Cardiac fibroblast (primary cell): Measurements from ENCODE around the gene MOGAT3.
"Not testable (repeated sequence)": the region's sequence is repeated elsewhere in the genome, so short reads cannot be mapped to it uniquely, and the experiment has no call there.

ENCODE experiments used
- DNase-seq, 2 donors: peaks; one replicate each; pipeline versions ENCODE4 v3.0.0 to v3.0.0-alpha.2; 2010; ENCODE audit warnings: low read depth in 2 of 2
- H3K4me3 ChIP-seq, 2 donors: replicated peaks in 1 of 2; 1 replicate in 1 of 2; 2 replicates in 1 of 2; pipeline ENCODE4 v1.5.1; 2011; ENCODE audit warnings: low read depth in 2 of 2, low read length in 2 of 2, mild to moderate bottlenecking in 2 of 2, moderate library complexity in 1 of 2
- TF ChIP-seq, protein P1 (sequence below): IDR thresholded peaks from one replicate; pipeline ENCODE4 v1.5.1; 2011; ENCODE audit warnings: low read depth, mild to moderate bottlenecking, low read length, inconsistent platforms

Gene MOGAT3

DNA sequence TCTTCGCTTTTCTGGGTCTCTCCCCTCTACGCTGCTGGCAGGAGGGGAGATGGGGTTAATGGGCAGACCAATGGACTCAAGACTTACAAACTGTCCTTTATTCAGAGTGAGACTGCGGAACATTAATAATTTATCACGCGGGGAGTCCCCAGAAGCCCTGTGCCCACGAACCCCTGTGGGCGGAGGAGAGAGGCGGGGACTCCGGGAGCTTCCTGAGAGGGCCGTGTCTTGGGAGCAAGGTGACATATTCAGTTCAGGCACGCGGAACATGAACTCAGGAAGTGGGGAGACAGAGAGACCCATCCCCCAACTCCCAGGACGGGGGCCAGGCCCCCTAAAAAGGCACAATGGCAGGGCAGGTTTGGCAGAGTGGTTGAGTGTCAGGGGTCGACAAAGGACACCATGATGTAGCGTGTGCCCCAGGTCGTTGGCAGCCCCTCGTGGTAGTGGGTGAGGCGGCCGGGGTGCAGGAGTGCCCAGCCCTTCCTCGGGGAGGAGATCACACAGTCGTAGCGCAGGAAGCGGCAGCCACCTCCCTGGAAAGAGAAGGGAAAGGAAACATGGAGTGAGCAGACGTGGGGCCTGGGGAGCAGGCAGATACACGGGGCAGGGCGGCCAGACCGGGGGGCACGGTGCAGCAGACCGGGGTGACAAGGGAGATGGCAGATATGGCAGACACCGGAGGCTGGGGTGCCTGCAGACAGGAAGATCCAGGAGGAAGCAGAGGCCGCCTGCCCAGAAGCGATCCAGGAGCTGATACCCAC, 5.2 kb upstream of the MOGAT3 start:
- no peak overlapping the region for H3K4me3 ChIP-seq
- no peak for DNase-seq
- TF ChIP-seq, protein P1, sequence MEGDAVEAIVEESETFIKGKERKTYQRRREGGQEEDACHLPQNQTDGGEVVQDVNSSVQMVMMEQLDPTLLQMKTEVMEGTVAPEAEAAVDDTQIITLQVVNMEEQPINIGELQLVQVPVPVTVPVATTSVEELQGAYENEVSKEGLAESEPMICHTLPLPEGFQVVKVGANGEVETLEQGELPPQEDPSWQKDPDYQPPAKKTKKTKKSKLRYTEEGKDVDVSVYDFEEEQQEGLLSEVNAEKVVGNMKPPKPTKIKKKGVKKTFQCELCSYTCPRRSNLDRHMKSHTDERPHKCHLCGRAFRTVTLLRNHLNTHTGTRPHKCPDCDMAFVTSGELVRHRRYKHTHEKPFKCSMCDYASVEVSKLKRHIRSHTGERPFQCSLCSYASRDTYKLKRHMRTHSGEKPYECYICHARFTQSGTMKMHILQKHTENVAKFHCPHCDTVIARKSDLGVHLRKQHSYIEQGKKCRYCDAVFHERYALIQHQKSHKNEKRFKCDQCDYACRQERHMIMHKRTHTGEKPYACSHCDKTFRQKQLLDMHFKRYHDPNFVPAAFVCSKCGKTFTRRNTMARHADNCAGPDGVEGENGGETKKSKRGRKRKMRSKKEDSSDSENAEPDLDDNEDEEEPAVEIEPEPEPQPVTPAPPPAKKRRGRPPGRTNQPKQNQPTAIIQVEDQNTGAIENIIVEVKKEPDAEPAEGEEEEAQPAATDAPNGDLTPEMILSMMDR: no peak

DNA sequence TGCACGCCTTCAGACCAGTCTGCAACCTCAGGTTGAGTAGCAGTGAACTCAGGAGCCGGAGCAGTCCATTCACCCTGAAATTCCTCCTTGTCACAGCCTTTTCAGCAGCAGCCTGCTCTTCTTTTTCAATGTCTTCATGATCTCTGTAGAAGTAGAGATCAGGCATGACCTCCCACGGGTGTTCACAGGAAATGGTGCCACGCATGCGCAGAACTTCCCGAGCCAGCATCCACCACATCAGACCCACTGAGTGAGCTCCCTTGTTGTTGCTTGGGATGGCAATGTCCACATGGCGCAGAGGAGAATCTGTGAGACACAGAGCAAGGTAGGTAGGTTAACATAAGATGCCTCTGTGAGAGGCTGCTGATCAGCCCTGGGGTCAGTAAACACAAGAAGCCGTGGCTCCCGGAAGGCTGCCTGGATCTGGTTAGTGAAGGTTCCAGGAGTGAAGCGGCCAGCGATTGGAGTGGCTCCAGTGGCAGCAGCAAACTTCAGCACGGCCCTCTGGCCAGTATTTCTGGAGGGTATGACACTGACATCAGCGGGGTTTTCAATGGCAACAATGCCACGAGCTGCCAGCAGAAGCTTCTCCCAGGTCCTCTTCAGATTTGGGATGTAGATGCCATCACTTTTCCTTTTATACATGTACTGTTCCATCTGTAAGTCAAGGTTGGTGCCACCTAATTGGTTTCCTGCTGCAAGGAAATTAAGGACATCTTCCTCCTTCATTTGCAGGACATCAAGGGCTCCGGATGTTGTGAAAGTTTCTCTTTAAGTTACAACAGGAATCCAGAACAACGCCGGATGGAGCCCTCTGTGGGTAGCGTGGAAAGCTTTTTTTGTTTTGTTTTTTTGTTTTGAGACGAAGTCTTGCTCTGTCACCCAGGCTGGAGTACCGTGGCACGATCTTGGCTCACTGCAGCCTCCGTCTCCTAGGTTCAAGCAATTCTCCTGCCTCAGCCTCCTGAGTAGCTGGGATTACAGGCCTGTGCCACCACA, 3.2 kb upstream of the MOGAT3 start:
- DNase-seq: peak; percentile 26 to 48
- H3K4me3 ChIP-seq: not testable (repeated sequence)

DNA sequence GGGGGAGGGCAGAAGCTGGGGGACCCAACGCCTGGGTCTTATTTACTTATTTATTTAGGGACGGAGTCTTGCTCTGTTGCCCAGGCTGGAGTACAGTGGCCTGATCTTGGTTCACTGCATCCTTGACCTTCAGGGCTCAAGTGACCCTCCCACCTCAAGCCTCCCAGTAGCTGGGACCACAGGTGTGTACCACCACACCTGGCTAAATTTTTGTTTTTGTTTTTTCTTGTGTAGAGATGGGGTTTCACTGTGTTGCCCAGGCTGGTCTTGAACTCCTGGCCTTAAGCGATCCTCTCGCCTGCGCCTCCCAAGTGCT, 1.7 kb upstream of the MOGAT3 start:
- no peak for DNase-seq
- TF ChIP-seq, protein P1: no peak
- H3K4me3 ChIP-seq: no peak overlapping the region

DNA sequence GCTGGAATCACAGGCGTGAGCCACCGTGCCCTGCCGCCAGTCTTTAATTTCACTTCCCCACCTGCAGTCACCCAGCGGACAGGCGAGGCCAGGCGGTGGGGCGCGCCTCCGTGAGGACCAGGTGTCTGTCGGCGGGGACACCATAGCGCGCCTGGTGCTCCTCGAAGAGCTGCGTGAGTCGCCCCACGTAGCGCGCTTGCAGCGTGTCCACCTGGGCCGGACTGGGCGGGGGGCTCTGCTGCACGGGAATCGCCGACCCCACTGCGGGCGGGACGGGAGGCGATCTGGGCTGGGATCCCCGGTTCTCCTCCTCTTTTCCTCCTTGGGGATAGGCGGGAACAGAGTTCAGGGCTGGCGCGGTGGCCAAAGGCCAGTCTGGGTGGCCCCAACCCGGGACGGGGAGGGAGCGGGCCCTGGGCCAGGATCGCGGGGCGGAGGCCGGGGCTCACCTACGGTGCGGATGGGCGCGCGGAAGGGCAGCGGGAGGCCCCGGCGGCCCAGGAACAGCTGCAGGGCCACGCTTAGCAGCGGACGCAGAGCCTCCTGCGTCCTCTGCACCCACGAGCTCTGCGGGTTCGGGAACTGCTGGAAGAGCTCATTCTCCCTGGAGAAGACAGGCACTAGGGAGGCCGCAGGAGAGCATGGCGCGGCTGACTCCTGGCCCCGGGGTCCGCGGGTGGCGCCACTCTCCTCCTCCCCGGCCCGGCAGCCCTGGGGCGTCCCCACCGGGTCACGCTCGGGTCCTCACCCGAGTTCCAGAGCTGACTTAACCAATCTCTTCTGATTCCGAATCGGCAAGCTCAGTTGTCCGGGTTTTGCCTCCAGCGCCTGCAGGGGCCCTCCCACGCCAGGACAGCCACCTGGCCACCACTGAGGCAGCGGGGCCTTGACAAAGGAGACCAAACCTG, 1.1 kb upstream of the MOGAT3 start:
- TF ChIP-seq, protein P1: no peak
- DNase-seq: no peak
- no peak overlapping the region for H3K4me3 ChIP-seq

DNA sequence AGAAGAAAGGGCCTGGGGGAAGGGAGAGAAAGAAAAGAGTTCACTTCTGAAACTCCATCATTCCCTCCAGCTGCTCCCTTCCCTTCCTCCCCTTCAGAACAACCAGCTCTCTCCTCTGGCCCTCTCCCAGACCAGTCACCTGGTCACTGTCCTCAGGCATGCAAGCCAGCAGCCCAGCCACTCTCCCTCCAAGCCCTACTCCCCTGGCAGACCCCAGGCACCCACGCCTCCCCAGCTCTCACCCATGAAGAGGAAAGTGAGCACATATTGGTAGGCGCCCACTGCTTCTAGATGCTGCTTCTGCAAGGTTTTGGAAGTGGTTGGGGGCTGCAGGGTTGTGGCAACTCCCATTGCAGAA, 353 bp downstream of the MOGAT3 start:
- DNase-seq: no peak
- TF ChIP-seq, protein P1: no peak
- H3K4me3 ChIP-seq: no peak overlapping the region

DNA sequence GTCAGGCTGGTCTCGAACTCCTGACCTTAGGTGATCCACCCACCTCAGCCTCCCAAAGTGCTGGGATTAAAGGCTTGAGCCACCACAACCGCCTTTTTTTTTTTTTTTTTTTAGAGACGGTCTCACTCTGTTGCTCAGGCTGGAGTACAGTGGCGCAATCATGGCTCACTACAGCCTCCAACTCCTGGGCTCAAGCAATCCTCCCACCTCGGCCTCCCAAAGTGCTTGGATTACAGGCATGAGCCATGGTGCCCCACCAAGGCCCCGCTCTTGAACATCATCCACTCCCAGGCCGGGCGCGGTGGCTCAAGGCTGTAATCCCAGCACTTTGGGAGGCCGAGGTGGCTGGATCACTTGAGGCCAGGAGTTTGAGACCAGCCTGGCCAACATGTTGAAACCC, 1.3 kb downstream of the MOGAT3 start:
- not testable (repeated sequence) for H3K4me3 ChIP-seq, DNase-seq

DNA sequence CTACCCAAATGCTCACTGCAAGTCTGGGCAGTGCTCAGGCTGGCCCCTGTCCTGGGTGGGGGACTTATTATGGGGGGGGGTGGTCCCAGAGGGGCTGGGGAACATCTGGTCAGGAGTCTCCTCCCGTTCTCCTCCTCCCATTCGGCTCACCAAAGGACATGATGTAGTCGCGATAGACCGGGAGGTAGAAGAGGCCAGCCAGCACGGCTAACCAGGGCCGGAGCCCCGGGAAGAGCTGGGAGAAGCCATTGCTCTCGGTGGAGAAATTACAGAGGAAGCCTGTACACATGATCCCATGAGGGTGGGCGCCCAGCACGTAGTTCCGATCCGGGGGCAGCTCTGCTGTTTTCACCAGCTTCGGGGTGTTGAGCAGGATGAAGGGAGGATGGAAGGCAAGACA, 2.4 kb downstream of the MOGAT3 start:
- no peak for DNase-seq
- TF ChIP-seq, protein P1: no peak
- H3K4me3 ChIP-seq: no peak overlapping the region
